ENCODE data around the gene ARHGEF28.

DNA sequence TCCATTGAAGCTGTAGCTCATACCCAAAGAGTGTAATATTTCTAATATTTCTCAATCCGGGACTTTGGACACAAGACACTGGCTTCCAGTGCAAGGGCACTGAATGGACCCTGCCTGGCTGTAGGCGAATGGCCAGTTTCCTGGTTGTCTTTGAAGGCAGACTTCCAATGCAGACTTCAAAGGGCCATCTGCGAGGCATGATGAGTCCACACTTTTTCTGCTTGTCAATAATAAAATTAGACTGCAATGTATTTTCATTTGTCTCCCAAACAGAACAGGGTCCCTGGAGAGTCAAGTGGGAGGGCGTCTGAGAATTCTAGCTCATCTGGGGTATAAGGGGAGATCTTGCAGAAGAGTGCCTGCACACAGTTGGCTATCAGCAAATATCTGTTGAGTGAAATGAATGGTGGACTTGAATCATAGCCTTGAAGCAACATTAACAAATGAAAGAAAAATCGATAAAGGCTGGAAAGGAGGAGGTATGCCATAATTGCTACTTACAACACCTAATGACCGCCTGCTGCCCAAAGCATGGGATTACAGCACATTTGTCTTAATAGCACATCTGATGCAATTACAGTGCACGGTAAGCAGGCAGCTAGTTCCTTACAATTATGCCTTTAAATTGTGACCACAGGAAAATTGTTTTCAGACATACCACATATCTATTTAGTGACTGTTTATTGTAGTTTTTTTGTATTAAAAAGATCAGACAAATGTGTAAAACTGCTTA is 137.5 kb downstream of the ARHGEF28 start:
- TF ChIP-seq HES4 (CRISPR knock-in tag; IDR thresholded peaks at IDR 0.05; ENCODE audit: borderline replicate concordance) (no peak), ZNF720 (CRISPR knock-in tag; IDR thresholded peaks at IDR 0.05) (no peak), CHCHD3 (CRISPR knock-in tag; IDR thresholded peaks at IDR 0.05) (no peak), POLR2A (IDR thresholded peaks at IDR 0.05; ENCODE audit: insufficient read depth in 1 of 2, low read depth in 2 of 2, low read length in 2 of 2) (no peak), ZNF101 (CRISPR knock-in tag; IDR thresholded peaks at IDR 0.05; ENCODE audit: borderline replicate concordance, low read depth) (no peak)
